ENCODE results near the gene DDAH1.

DNA sequence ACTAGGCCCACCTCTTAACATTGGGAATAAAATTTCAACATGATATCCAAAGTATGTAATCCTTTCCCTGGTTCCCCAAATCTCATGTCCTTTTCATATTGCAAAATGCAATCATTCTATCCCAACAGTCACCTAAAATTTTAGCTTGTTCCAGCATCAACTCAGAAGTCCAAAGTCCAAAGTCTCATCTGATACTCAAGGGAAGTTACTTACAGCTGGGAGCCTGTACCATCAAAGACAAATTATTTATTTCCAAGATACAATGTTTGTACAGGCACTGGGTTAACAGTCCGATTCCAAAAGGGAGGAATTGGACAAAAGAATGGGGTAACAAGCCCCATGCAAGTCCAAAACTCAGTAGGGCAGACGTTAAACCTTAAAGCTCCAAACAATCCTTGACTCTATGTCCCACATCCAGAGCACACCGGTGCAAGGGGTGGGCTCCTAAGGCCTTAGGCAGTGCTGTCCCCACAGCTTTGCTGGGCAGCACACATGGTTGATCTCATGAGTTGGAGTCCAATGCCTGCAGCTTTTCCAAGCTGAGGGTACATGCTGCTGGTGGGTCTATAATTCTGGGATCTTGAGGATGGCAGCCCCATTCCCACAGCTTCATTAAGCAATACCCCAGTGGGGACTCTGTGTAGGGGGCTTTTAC lies 78.8 kb downstream of the DDAH1 start:
- TF ChIP-seq, protein P1, sequence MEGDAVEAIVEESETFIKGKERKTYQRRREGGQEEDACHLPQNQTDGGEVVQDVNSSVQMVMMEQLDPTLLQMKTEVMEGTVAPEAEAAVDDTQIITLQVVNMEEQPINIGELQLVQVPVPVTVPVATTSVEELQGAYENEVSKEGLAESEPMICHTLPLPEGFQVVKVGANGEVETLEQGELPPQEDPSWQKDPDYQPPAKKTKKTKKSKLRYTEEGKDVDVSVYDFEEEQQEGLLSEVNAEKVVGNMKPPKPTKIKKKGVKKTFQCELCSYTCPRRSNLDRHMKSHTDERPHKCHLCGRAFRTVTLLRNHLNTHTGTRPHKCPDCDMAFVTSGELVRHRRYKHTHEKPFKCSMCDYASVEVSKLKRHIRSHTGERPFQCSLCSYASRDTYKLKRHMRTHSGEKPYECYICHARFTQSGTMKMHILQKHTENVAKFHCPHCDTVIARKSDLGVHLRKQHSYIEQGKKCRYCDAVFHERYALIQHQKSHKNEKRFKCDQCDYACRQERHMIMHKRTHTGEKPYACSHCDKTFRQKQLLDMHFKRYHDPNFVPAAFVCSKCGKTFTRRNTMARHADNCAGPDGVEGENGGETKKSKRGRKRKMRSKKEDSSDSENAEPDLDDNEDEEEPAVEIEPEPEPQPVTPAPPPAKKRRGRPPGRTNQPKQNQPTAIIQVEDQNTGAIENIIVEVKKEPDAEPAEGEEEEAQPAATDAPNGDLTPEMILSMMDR (IDR thresholded peaks at IDR 0.05; ENCODE audit: extremely low read depth in 1 of 2, insufficient read depth in 1 of 2, low read depth in 1 of 2, low read length in 2 of 2) = no peak
- no peak for TF ChIP-seq POLR2A (IDR thresholded peaks at IDR 0.05; ENCODE audit: low read depth, low read length)
- no peak for TF ChIP-seq MAX (IDR thresholded peaks at IDR 0.05; ENCODE audit: insufficient read depth, insufficient read length)
- no peak for TF ChIP-seq EZH2 (IDR thresholded peaks at IDR 0.05; ENCODE audit: borderline replicate concordance, low read depth, low read length, severe bottlenecking)
